ENCODE data around the gene CDH5.
A peak's percentile ranks its signal among the peaks of the same experiment; 100 is the strongest.

The CDH5 gene

DNA sequence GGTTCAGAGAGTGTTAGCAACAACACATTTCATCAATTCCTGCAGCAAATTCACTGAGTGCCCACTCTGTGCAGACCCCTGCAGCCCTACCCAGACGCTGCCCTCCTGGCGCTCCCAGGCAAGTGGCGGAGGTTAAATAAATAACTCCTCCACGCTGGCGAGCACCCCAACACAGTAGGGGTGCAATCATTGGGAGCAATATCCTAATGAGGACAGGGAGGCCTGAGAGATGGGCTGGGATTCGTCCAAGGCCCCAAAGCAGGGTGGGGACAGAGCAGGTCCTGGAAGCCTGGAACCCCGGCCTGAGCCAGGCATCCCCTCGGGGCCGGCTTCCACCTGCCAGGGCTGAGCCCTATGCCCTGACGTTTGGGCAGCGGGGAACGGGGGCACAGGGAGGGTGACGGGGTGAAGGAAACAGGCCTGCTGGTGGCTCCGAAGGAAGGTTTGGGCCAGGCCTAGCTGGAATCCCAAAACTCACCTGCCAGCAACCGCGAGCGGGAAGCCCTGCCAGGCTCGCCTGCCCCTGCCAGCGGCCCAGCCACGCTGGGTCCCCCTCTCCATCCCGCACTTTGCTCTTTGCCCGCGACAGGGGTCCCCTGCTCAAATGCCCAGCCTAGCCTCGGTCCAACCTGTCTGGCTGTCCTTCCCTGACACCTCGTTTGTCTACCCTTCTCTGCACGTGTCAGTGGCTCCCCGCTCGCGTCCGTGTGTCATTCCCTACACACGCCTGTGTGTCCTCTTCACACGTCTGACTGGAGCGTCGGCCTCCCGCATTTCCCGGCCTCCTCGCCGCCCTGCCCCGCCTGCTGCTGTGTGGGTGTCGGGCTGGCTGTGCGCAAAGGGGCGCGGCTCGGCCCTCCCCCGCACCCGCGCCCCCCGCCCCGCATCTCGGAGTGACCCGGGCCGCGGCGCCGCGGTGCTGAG is 59.9 kb downstream of the CDH5 start:
- no peak overlapping the region for H3K4me3 ChIP-seq (ENCODE audit: low read depth, low read length)
- TF ChIP-seq, protein P1, sequence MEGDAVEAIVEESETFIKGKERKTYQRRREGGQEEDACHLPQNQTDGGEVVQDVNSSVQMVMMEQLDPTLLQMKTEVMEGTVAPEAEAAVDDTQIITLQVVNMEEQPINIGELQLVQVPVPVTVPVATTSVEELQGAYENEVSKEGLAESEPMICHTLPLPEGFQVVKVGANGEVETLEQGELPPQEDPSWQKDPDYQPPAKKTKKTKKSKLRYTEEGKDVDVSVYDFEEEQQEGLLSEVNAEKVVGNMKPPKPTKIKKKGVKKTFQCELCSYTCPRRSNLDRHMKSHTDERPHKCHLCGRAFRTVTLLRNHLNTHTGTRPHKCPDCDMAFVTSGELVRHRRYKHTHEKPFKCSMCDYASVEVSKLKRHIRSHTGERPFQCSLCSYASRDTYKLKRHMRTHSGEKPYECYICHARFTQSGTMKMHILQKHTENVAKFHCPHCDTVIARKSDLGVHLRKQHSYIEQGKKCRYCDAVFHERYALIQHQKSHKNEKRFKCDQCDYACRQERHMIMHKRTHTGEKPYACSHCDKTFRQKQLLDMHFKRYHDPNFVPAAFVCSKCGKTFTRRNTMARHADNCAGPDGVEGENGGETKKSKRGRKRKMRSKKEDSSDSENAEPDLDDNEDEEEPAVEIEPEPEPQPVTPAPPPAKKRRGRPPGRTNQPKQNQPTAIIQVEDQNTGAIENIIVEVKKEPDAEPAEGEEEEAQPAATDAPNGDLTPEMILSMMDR (IDR thresholded peaks at IDR 0.05; ENCODE audit: low read depth, low read length, missing control alignments): no peak
- no peak for DNase-seq (ENCODE audit: low read depth)

- no peak within 1 kb of the TSS for H3K4me3 ChIP-seq (ENCODE audit: low read depth, low read length)
- TF ChIP-seq, protein P1 (IDR thresholded peaks at IDR 0.05; ENCODE audit: low read depth, low read length, missing control alignments): no peak
Measured at GRCh38 chr16:66427036-66427860, 60.8 kb downstream of the CDH5 start, which contains the start of gene BEAN1. Gene BEAN1 (plus strand): TSS chr16:66427295. CDS start chr16:66437677, 10,382 bp downstream.

GRCh38 chr16:66427871-66428681 is 61.6 kb downstream of the CDH5 start:
- DNase-seq (ENCODE audit: low read depth): no peak
- no peak overlapping the region for H3K4me3 ChIP-seq (ENCODE audit: low read depth, low read length)
- TF ChIP-seq, protein P1 (IDR thresholded peaks at IDR 0.05; ENCODE audit: low read depth, low read length, missing control alignments): no peak

More at GRCh38 chr16:66427036-66427860, 60.8 kb downstream of the CDH5 start, which contains the start of gene BEAN1:
- no peak for DNase-seq (ENCODE audit: low read depth)

GRCh38 chr16:66428682-66429251 is 62.3 kb downstream of the CDH5 start:
- H3K4me3 ChIP-seq (ENCODE audit: low read depth, low read length): no peak overlapping the region
- TF ChIP-seq, protein P1 (IDR thresholded peaks at IDR 0.05; ENCODE audit: low read depth, low read length, missing control alignments): no peak

GRCh38 chr16:66429290-66429962 is 62.9 kb downstream of the CDH5 start:
- H3K4me3 ChIP-seq (ENCODE audit: low read depth, low read length): no peak overlapping the region
- DNase-seq (ENCODE audit: low read depth): no peak

More at GRCh38 chr16:66428682-66429251, 62.3 kb downstream of the CDH5 start:
- no peak for DNase-seq (ENCODE audit: low read depth)

More at GRCh38 chr16:66429290-66429962, 62.9 kb downstream of the CDH5 start:
- TF ChIP-seq, protein P1 (IDR thresholded peaks at IDR 0.05; ENCODE audit: low read depth, low read length, missing control alignments): peak; percentile 12

All from GM12864 (cell line).